Left hindlimb (tissue), 1 donor: ENCODE data around the gene MRFAP1L1.
"Not testable (repeated sequence)": the region's sequence is repeated elsewhere in the genome, so short reads cannot be mapped to it uniquely, and the experiment has no call there.

Experiments
- DNase-seq: peaks from one replicate; pipeline ENCODE4 v3.0.0-alpha.2; 2018

Gene MRFAP1L1

DNA sequence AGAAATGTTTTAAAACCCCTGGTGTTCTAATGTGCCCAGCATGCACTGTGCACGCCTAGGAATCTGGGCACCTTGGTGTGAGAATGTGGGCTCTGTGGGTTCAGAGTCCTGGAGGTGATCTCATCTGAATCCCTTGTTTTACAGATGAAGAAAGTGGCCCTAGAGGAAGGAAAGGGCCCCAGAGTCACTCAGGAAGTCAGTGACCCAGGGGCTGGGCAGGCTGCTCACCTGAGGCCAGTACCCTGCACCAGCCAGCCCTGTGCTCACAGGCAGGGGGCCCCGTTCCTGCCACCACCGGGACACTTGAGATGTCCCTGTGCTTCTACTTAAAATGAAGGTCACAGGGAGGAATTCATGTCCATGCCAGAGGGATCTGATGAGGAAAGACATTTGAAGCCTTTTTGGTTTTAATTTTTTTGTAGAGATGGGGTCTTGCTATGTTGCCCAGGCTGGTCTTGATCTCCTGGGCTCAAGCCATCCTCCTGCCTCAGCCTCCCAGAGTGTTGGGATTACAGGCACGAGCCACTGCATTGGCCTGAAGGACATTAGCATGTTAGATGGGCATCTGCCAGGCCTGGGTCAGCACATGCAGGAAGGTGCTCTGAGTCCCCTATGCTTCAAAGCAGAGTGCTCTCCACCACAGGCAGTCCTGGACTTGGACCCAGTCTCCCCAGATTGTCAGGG is 23.4 kb downstream of the MRFAP1L1 start:
- no peak for DNase-seq

DNA sequence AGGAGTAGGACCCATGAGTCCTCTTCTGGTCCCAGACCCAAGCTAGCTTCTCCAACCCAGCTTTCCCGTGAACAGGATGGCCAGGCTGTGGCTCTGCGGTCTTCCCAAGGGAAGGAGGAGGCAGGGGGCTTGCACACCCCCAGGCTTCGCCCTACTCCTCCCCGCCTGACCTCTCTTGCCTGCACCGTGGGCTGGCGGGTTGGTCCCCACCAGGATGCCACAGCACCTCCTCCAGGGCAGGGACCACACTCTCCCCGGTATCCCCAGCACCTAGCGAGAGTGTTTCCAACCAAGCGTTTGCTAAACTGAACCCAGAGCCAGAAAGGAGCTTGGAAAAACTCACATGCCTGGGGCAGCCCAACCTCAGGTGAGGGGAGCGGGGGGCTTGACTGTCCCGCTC is 25.0 kb downstream of the MRFAP1L1 start:
- no peak for DNase-seq

- no peak for DNase-seq
Observed at GRCh38 chr4:6682862-6683590, 26.6 kb downstream of the MRFAP1L1 start.

DNA sequence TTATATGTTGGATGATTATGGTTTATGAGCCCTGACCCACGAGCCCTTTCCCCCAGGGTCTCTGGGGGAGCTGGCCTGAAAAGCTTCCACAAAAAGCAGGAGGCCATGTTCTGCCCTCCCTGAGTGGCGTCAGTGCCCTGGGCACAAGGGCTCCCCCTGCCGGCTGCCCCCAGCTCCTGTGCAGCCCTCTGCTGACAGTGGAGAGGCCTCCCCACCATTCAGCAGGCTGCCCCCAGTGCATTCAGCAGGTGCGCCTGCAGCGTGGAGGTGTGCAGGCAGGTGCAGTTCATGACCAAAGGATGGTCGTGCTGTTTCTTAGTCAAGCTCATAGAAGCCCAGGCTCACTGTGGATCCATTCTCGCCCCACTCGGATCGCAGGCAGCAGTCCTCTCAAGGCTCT is 28.5 kb downstream of the MRFAP1L1 start:
- DNase-seq, result no peak

- no peak for DNase-seq
Observed at GRCh38 chr4:6680372-6681034, 29.2 kb downstream of the MRFAP1L1 start.

DNA sequence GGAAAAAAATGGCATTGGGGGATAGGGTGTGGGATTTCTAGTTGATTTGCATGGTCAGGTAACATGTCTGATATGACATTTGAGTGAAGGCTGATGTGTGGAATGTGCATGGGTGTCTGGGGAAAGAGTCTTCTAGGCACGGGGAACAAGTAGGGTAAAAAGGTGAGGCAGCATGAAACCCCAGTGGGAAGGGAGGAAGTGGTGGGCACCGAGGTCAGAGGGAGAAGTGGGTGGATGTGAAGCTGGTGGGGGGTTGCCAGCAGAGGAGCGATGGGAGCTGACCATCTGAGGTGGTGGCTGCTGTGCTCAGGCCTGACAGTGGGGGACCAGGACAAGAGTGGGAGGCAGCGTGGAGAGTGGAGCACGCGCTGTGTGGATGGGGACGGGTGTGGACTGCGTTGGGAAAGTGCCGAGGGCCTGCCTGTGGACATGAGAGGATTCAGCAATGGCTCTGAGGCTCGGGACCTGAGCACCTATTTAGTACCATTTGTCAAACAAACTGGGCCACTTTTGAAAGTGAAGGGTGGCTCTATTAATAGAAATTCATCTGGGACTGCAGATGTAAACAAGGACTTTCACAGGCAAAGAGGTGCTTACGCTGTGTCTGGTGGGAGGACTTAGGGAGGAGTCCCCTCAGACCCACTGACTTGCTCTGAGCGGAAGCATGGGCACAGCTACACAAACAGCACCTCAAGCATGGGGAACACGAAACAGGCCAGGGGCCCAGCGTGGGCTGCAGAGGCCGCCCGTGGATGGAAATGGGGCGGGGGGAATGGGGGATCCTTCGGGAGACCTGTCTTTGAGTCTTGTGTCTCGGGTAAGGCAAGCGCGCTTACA is 32.7 kb downstream of the MRFAP1L1 start:
- DNase-seq, result no peak

DNA sequence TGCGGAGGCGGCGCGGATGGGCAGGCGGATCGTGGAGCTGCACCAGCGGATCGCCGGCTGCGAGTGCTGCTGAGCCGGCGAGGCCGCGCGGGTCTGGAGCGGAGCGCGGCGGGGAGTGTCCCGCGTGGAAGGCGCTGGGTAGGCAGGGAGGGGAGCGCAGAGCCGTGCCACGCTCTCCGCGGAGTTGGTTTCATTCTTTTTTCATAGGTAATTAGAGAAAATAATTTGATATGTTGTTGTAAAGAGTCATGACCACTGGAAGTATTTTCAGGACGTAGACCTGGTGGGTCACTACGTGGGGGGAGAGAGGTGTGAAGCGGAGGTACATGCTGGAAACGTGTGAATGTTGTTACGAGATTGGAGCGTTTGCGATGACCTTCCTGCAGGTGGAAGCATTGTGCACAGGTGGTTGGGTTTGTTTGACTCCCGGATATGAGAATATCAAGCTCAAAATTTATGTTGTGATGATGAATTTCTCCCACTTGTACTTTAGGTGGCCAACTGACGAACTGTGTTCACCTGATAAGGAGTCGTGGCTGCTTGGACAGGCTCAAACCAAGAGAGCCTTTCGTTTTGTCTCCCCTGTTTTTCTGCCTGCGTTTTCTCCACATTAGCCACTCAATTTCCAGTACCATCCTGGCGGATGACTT is 35.0 kb downstream of the MRFAP1L1 start:
- DNase-seq, result no peak

DNA sequence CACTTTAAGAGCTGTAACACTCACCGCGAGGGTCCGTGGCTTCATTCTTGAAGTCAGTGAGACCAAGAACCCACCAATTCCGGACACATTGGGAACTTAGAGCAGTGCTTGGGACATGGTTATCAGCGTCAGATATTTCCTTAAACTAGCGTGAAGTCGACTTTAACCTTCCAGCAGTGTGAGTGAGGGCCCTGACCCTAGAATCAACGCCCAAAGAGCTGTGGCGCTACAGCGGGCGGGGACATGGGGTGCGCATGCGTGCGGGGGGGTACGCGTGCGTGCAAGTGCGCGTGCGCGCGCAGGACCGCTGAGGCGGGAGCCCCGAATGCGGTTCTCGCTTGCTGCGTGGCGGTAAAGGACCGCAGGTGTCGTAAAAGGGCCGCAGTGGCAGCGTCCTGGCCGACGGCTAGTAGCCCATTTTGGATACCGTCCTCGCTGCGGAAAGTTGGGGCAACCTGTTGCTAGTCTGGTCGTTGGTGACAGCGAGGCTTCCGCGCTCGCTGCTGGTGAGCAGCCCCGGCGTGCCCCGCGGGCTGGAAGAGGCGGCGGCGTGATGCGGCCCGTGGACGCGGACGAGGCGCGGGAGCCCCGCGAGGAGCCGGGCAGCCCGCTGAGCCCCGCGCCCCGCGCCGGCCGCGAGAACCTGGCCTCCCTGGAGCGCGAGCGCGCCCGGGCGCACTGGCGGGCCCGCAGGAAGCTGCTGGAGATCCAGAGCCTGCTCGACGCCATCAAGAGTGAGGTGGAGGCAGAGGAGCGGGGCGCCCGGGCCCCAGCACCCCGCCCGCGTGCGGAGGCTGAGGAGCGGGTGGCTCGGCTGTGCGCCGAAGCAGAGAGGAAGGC is 35.8 kb downstream of the MRFAP1L1 start:
- DNase-seq, result peak; percentile 94

DNA sequence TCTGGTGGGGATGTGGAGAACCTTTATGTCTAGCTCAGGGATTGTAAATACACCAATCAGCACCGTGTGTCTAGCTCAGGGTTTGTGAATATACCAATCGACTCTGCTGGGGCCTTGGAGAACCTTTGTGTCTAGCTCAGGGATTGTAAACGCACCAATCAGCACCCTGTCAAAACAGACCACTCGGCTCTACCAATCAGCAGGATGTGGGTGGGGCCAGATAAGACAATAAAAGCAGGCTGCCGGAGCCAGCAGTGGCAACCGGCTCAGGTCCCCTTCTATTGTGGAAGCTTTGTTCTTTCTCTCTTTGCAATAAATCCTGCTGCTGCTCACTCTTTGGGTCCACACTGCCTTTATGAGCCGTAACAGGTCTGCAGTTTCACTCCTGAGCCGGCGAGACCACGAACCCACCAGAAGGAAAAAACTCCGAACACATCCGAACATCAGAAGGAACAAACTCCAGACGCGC is 36.4 kb downstream of the MRFAP1L1 start:
- not testable (repeated sequence) for DNase-seq

DNA sequence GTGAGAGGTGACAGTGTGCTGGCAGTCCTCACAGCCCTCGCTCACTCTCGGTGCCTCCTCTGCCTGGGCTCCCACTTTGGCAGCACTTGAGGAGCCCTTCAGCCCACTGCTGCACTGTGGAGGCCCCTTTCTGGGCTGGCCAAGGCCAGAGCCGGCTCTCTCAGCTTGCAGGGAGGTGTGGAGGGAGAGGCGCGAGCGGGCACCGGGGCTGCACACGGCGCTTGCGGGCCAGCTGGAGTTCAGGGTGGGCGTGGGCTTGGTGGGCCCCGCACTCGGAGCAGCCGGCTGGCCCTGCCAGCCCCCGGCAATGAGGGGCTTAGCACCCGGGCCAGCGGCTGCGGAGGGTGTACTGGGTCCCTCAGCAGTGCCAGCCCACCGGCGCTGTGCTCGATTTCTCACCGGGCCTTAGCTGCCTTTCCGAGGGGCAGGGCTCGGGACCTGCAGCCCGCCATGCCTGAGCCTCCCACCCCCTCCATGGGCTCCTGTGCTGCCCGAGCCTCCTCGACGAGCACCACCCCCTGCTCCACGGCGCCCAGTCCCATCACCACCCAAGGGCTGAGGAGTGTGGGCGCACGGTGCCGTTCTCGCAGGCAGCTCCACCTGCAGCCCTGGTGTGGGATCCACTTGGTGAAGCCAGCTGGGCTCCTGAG is 37.0 kb downstream of the MRFAP1L1 start:
- not testable (repeated sequence) for DNase-seq

DNA sequence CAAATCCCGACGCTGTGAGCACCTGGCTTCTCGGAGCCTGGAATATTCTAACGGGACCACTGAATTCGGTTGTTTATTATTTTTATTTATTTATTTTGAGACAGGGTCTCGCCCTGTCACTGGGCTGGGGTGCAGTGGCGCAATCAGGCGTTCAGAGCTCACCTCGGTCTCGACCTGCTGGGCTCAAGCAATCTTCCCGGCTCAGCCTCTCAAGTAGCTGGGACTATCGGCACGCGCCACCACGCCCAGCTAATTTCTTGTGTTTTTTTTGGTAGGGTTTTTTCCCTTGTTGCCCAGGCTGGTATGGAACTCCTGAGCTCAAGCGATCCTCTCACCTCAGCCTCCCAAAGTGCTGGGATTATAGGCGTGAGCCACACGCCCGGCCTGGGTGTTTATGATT is 37.5 kb downstream of the MRFAP1L1 start:
- no peak for DNase-seq

DNA sequence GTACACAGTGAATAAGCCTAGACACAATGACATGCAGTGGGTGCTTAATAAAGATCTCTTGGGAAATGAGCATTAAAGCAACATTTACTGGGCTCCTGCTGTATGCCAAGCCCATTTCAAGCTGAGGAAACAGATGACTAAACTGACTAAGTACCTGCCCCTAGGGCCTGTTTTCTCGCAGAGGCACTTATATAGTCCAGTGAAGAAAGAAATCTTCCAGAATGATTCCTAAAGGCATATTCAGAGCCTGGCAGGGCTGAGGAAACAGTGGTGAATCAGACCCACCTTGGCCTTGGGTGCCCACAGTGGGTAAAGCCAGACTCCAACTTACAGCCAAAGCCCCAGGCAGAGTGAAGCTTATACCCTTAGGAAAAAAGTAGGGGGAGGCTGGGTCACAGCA is 38.0 kb downstream of the MRFAP1L1 start:
- DNase-seq, result no peak

DNA sequence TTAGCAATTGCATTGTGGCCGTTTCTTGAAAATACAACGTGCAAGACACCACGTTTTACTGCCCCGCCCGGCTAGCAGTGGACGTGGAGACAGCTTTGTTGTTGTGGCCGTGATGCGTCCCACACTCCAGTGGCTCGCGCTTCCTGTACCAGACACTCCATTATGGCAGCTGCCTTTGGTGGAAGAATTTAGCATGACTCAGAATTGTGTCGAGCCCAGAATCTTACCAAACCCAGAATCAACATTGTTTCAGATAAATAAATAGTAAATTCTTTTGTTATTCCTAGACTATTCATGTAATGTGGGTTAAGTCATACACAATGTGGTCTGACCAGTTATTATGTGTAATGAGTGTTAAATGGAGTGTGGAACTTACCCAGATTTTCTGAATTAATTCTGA is 41.3 kb downstream of the MRFAP1L1 start:
- DNase-seq, result no peak

GRCh38 chr4:6665320-6665654 is 44.4 kb downstream of the MRFAP1L1 start:
- no peak for DNase-seq

- DNase-seq, result no peak
Observed at GRCh38 chr4:6663596-6664393, 45.9 kb downstream of the MRFAP1L1 start.

DNA sequence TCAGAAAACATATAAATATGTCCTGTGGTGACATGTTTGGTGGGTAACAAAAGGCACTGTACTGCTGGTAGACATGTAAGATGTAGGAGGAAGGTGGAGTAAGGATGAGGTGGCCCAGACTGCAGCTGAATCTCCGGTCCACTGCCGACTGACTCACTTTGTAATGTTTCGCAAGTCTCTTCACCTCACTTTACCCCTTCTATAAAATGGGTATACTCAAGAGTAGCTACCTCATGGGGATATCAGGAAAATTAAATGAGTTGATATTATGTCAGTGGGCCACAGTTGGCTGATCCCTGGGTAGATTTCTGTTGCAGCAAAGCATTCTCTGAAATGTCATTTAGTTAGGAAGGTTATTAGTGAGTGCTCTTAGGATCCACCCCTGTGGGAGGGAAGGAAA is 47.1 kb downstream of the MRFAP1L1 start:
- no peak for DNase-seq

GRCh38 chr4:6660430-6660829 is 49.2 kb downstream of the MRFAP1L1 start:
- DNase-seq, result no peak

- DNase-seq, result no peak
Observed at GRCh38 chr4:6659897-6660296, 49.8 kb downstream of the MRFAP1L1 start.

DNA sequence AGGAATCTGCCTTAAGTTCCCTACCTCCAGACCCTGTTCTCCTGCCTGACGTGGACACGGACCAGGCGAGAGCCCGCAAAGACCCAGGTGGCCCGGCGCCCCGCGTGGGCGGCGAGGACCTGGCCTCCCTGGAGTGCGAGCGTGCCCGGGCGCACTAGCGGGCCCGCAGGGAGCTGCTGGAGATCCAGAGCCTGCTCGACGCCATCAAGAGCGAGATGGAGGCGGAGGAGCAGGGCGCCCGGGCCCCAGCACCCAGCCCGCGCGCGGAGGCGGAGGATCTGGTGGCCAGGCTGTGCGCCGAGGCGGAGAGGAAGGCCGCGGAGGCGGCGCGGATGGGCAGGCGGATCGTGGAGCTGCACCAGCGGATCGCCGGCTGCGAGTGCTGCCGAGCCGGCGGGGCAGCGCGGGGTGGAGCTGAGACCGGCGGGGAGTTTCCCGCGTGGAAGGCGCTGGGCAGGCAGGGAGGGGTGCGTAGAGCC is 51.0 kb downstream of the MRFAP1L1 start:
- peak; percentile 48 for DNase-seq

GRCh38 chr4:6658209-6658595 is 51.5 kb downstream of the MRFAP1L1 start:
- DNase-seq, result no peak
